ENCODE measurements around the gene MYOM1. TPM values are rescaled to one million over a fixed set of nuclear protein-coding genes. Genes with fewer than 3 reads are reported as not detected.

MYOM1 gene
- total and polyA plus RNA-seq, 2 donors from 2014 or later = 2.1 to 6.8 TPM

GRCh38 chr18:3162181-3162580 lies 57.6 kb downstream of the MYOM1 start:
- no peak overlapping the region for H3K27ac ChIP-seq (ENCODE audit: low read depth in 2 of 2, low read length in 2 of 2)
- no peak for TF ChIP-seq CTCF (IDR thresholded peaks at IDR 0.05; ENCODE audit: borderline replicate concordance, extremely low read depth, insufficient read depth)
- intact Hi-C loops (cut with DNase I) = no loop called here
- FAIRE-seq (no peak), DNase-seq (no peak)
- H3K9ac ChIP-seq (ENCODE audit: low read length in 3 of 3) = no peak overlapping the region
- H3K4me1 ChIP-seq (ENCODE audit: control insufficient read depth in 2 of 3, insufficient read depth in 2 of 3, low read depth in 1 of 3, low read length in 3 of 3) = no peaks in the 10 kb centered on the region
- no peaks in the 10 kb centered on the region for H3K27me3 ChIP-seq (ENCODE audit: control insufficient read depth, insufficient read depth, low read length)
- no peaks in the 10 kb centered on the region for H3K9me3 ChIP-seq (ENCODE audit: control insufficient read depth in 2 of 3, insufficient read depth in 1 of 3, low read length in 3 of 3)
- H3K4me3 ChIP-seq (ENCODE audit: low read length in 3 of 3) = no peak overlapping the region
- no peaks in the 10 kb centered on the region for H3K36me3 ChIP-seq (ENCODE audit: control insufficient read depth in 2 of 3, insufficient read depth in 3 of 3, low read length in 3 of 3)

GRCh38 chr18:3159830-3160229 lies 59.9 kb downstream of the MYOM1 start:
- Histone ChIP-seq H3K4me1 (ENCODE audit: control insufficient read depth in 2 of 3, insufficient read depth in 2 of 3, low read depth in 1 of 3, low read length in 3 of 3) (peaks cover 0 to 5% (median 2%) of the 10 kb centered on the region in 3 donors), H3K9ac (ENCODE audit: low read length in 3 of 3) (no peak overlapping the region), H3K36me3 (ENCODE audit: control insufficient read depth in 2 of 3, insufficient read depth in 3 of 3, low read length in 3 of 3) (no peaks in the 10 kb centered on the region), H3K4me3 (ENCODE audit: low read length in 3 of 3) (no peak overlapping the region), H3K9me3 (ENCODE audit: control insufficient read depth in 2 of 3, insufficient read depth in 1 of 3, low read length in 3 of 3) (no peaks in the 10 kb centered on the region), H3K27me3 (ENCODE audit: control insufficient read depth, insufficient read depth, low read length) (no peaks in the 10 kb centered on the region), H3K27ac (ENCODE audit: low read depth in 2 of 2, low read length in 2 of 2) (no peak overlapping the region)
- no peak for TF ChIP-seq CTCF (IDR thresholded peaks at IDR 0.05; ENCODE audit: borderline replicate concordance, extremely low read depth, insufficient read depth)
- intact Hi-C loops (cut with DNase I) = no loop called here
- no peak for DNase-seq
- FAIRE-seq = no peak

GRCh38 chr18:3157606-3158005 lies 62.2 kb downstream of the MYOM1 start:
- no peak for FAIRE-seq
- H3K27me3 ChIP-seq (ENCODE audit: control insufficient read depth, insufficient read depth, low read length) = no peaks in the 10 kb centered on the region
- no peak for TF ChIP-seq CTCF (IDR thresholded peaks at IDR 0.05; ENCODE audit: borderline replicate concordance, extremely low read depth, insufficient read depth)
- DNase-seq = peak in 2 of 5 donors; percentile 29 to 75
- no peak overlapping the region for H3K27ac ChIP-seq (ENCODE audit: low read depth in 2 of 2, low read length in 2 of 2)
- intact Hi-C loops (cut with DNase I) = no loop called here
- no peak overlapping the region for H3K9ac ChIP-seq (ENCODE audit: low read length in 3 of 3)
- H3K36me3 ChIP-seq (ENCODE audit: control insufficient read depth in 2 of 3, insufficient read depth in 3 of 3, low read length in 3 of 3) = no peaks in the 10 kb centered on the region
- H3K9me3 ChIP-seq (ENCODE audit: control insufficient read depth in 2 of 3, insufficient read depth in 1 of 3, low read length in 3 of 3) = no peaks in the 10 kb centered on the region
- peaks cover 0 to 5% (median 3%) of the 10 kb centered on the region in 3 donors for H3K4me1 ChIP-seq (ENCODE audit: control insufficient read depth in 2 of 3, insufficient read depth in 2 of 3, low read depth in 1 of 3, low read length in 3 of 3)
- H3K4me3 ChIP-seq (ENCODE audit: low read length in 3 of 3) = no peak overlapping the region

- no peak for FAIRE-seq
- H3K4me3 ChIP-seq (ENCODE audit: low read length in 3 of 3) = no peak overlapping the region
- no peaks in the 10 kb centered on the region for H3K27me3 ChIP-seq (ENCODE audit: control insufficient read depth, insufficient read depth, low read length)
- TF ChIP-seq CTCF (IDR thresholded peaks at IDR 0.05; ENCODE audit: borderline replicate concordance, extremely low read depth, insufficient read depth) = no peak
- H3K36me3 ChIP-seq (ENCODE audit: control insufficient read depth in 2 of 3, insufficient read depth in 3 of 3, low read length in 3 of 3) = no peaks in the 10 kb centered on the region
- no peak overlapping the region for H3K27ac ChIP-seq (ENCODE audit: low read depth in 2 of 2, low read length in 2 of 2)
- no peak overlapping the region for H3K9ac ChIP-seq (ENCODE audit: low read length in 3 of 3)
- peaks cover 0 to 5% (median 3%) of the 10 kb centered on the region in 3 donors for H3K4me1 ChIP-seq (ENCODE audit: control insufficient read depth in 2 of 3, insufficient read depth in 2 of 3, low read depth in 1 of 3, low read length in 3 of 3)
- no peaks in the 10 kb centered on the region for H3K9me3 ChIP-seq (ENCODE audit: control insufficient read depth in 2 of 3, insufficient read depth in 1 of 3, low read length in 3 of 3)
- DNase-seq = no peak
- intact Hi-C loops (cut with DNase I) = no loop called here
These were observed 62.7 kb downstream of the MYOM1 start for GRCh38 chr18:3157086-3157485.

Data from kidney (tissue), 14 donors.